Neural cell (in vitro differentiated cells): ENCODE measurements around the gene WDFY3. TPM values are rescaled to one million over a fixed set of nuclear protein-coding genes. Genes with fewer than 3 reads are reported as not detected.

Experiments
- H2AFZ ChIP-seq: fragments of 200-600, 300-800 bp; sonication (generic), shearing (Covaris generic); 2 replicates; pipeline ENCODE4 v1.6.0; 2014; ENCODE audit warnings: low read depth, mild to moderate bottlenecking, antibody characterized with exemption, low read length, moderate library complexity
- H3F3A ChIP-seq: fragments of 200-600 bp; shearing (Covaris generic); 2 replicates; pipeline ENCODE4 v1.6.1; 2016; ENCODE audit warnings: mild to moderate bottlenecking, moderate library complexity, mixed read lengths, antibody characterized with exemption, low read length; ENCODE audit not compliant: insufficient read depth, poor library complexity, severe bottlenecking
- H3K27ac ChIP-seq: fragments of 200-600, 300-800 bp; sonication (generic), shearing (Covaris generic); 2 replicates; pipeline ENCODE4 v1.5.1; 2014; ENCODE audit warnings: mild to moderate bottlenecking, low read length, moderate library complexity
- H3K27me3 ChIP-seq: fragments of 300-800, 200-600 bp; sonication (generic), shearing (Covaris generic); 2 replicates; pipeline ENCODE4 v1.6.0; 2014; ENCODE audit warnings: mild to moderate bottlenecking, low read depth, low read length, moderate library complexity; ENCODE audit not compliant: insufficient read depth
- H3K36me3 ChIP-seq: fragments of 300-800, 200-600 bp; sonication (generic), shearing (Covaris generic); 2 replicates; pipeline ENCODE4 v1.5.1; 2014; ENCODE audit warnings: mild to moderate bottlenecking, antibody characterized with exemption, low read length, moderate library complexity; ENCODE audit not compliant: insufficient read depth
- H3K4me2 ChIP-seq: fragments of 300-800, 200-600 bp; sonication (generic), shearing (Covaris generic); 2 replicates; pipeline ENCODE4 v1.6.0; 2014; ENCODE audit warnings: mild to moderate bottlenecking, low read length
- H3K4me3 ChIP-seq: fragments of 300-800, 200-600 bp; sonication (generic), shearing (Covaris generic); 2 replicates; pipeline ENCODE4 v1.5.1; 2014; ENCODE audit warnings: mild to moderate bottlenecking, low read length, moderate library complexity
- H3K79me2 ChIP-seq: fragments of 200-600 bp; shearing (Covaris generic); replicated peaks from 2 replicates; pipeline ENCODE4 v1.6.0; 2014; ENCODE audit warnings: mild to moderate bottlenecking, low read length, moderate library complexity; ENCODE audit not compliant: insufficient read depth
- H3K9ac ChIP-seq: fragments of 300-800, 200-600 bp; sonication (generic), shearing (Covaris generic); 2 replicates; pipeline ENCODE4 v1.6.1; 2016; ENCODE audit warnings: mild to moderate bottlenecking, low read length, mixed read lengths
- H3K9me2 ChIP-seq: fragments of 200-600 bp; shearing (Covaris generic); 2 replicates; pipeline ENCODE4 v1.6.1; 2016; ENCODE audit warnings: mild to moderate bottlenecking, low read length, mixed read lengths; ENCODE audit not compliant: insufficient read depth
- H3K9me3 ChIP-seq: fragments of 200-600, 300-800 bp; sonication (generic), shearing (Covaris generic); 2 replicates; pipeline ENCODE4 v1.6.1; 2016; ENCODE audit warnings: mild to moderate bottlenecking, mixed run types, low read length, moderate library complexity, mixed read lengths
- H4K20me1 ChIP-seq: fragments of 200-600 bp; shearing (Covaris generic); 2 replicates; pipeline ENCODE4 v1.6.1; 2016; ENCODE audit warnings: mild to moderate bottlenecking, mixed run types; ENCODE audit not compliant: insufficient read depth
- EP300 ChIP-seq: fragments of 450-650 bp; conservative IDR thresholded peaks from 2 replicates; pipeline ENCODE4 v1.6.1; 2014; ENCODE audit warnings: antibody characterized with exemption, mild to moderate bottlenecking, moderate library complexity; ENCODE audit not compliant: poor library complexity, severe bottlenecking
- EZH2 ChIP-seq: fragments of 200-600, 300-800 bp; shearing (Covaris generic), sonication (generic); IDR thresholded peaks from 2 replicates; pipeline ENCODE4 v1.6.1; 2014; ENCODE audit warnings: antibody characterized with exemption, low read length, borderline replicate concordance, mild to moderate bottlenecking; ENCODE audit not compliant: insufficient read depth, poor library complexity, severe bottlenecking
- MXI1 ChIP-seq: fragments of 450-650 bp; conservative IDR thresholded peaks from 2 replicates; pipeline ENCODE4 v1.6.1; 2014; ENCODE audit warnings: antibody characterized with exemption, mild to moderate bottlenecking; ENCODE audit not compliant: poor library complexity, severe bottlenecking
- POLR2AphosphoS5 ChIP-seq: IDR thresholded peaks from 2 replicates; pipeline ENCODE4 v1.6.1; 2012
- RAD21 ChIP-seq: fragments of 450-650 bp; conservative IDR thresholded peaks from 2 replicates; pipeline ENCODE4 v1.6.1; 2014; ENCODE audit warnings: antibody characterized with exemption, mild to moderate bottlenecking, moderate library complexity
- REST ChIP-seq: IDR thresholded peaks from 2 replicates; pipeline ENCODE4 v1.6.1; 2012; ENCODE audit warnings: borderline replicate concordance
- SMC3 ChIP-seq: fragments of 450-650 bp; conservative IDR thresholded peaks from 2 replicates; pipeline ENCODE4 v1.6.1; 2014; ENCODE audit warnings: antibody characterized with exemption, mild to moderate bottlenecking, moderate library complexity; ENCODE audit not compliant: poor library complexity
- TAF1 ChIP-seq: IDR thresholded peaks from 2 replicates; pipeline ENCODE4 v1.6.1; 2012; ENCODE audit warnings: low read depth
- polyA plus RNA-seq: library from polyadenylated mRNA; depleted of rRNA; stranded (reverse); fragments of >200 nt; gene quantifications from 2 replicates; pipeline ENCODE4 v1.2.3, GENCODE V29; 2014
- TF ChIP-seq, protein P1 (sequence below): fragments of 450-650 bp; IDR thresholded peaks from 2 replicates; pipeline ENCODE4 v1.5.1; 2014; ENCODE audit warnings: antibody characterized with exemption, mild to moderate bottlenecking, moderate library complexity; ENCODE audit not compliant: poor library complexity, severe bottlenecking

Gene WDFY3
- polyA plus RNA-seq, 1 donor from 2014 or later, result 39.8 TPM

- no peaks in the 10 kb centered on the region for H3K27me3 ChIP-seq
- H3K9me3 ChIP-seq, result no peaks in the 10 kb centered on the region
- H4K20me1 ChIP-seq, result no peaks in the 10 kb centered on the region
- TF ChIP-seq SMC3 (no peak), MXI1 (no peak), POLR2AphosphoS5 (no peak), EZH2 (no peak), REST (no peak), TAF1 (no peak), EP300 (no peak), RAD21 (no peak)
- TF ChIP-seq, protein P1, sequence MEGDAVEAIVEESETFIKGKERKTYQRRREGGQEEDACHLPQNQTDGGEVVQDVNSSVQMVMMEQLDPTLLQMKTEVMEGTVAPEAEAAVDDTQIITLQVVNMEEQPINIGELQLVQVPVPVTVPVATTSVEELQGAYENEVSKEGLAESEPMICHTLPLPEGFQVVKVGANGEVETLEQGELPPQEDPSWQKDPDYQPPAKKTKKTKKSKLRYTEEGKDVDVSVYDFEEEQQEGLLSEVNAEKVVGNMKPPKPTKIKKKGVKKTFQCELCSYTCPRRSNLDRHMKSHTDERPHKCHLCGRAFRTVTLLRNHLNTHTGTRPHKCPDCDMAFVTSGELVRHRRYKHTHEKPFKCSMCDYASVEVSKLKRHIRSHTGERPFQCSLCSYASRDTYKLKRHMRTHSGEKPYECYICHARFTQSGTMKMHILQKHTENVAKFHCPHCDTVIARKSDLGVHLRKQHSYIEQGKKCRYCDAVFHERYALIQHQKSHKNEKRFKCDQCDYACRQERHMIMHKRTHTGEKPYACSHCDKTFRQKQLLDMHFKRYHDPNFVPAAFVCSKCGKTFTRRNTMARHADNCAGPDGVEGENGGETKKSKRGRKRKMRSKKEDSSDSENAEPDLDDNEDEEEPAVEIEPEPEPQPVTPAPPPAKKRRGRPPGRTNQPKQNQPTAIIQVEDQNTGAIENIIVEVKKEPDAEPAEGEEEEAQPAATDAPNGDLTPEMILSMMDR, result no peak
- no peak overlapping the region for H3K9ac ChIP-seq
- H3F3A ChIP-seq, result no peaks in the 10 kb centered on the region
- peaks cover 4% of the 10 kb centered on the region for H3K36me3 ChIP-seq
- H3K9me2 ChIP-seq, result no peaks in the 10 kb centered on the region
- peaks cover 10% of the 10 kb centered on the region for H3K79me2 ChIP-seq
- no peak overlapping the region for H3K4me3 ChIP-seq
- H3K4me2 ChIP-seq, result no peak overlapping the region
- no peak overlapping the region for H2AFZ ChIP-seq
- H3K27ac ChIP-seq, result no peak overlapping the region
Measured at GRCh38 chr4:84908876-84909275, 57.6 kb downstream of the WDFY3 start.

GRCh38 chr4:84907145-84907544, 59.3 kb downstream of the WDFY3 start:
- Histone ChIP-seq H3K4me3 (no peak overlapping the region), H3K9me3 (no peaks in the 10 kb centered on the region), H3K27ac (no peak overlapping the region), H4K20me1 (no peaks in the 10 kb centered on the region), H3K4me2 (no peak overlapping the region), H3K9me2 (no peaks in the 10 kb centered on the region), H3K79me2 (peaks cover 10% of the 10 kb centered on the region), H2AFZ (no peak overlapping the region), H3K9ac (no peak overlapping the region), H3F3A (no peaks in the 10 kb centered on the region), H3K27me3 (no peaks in the 10 kb centered on the region), H3K36me3 (no peaks in the 10 kb centered on the region)
- TF ChIP-seq MXI1, result no peak
- TF ChIP-seq, protein P1, result no peak
